LoVo (cell line): ENCODE measurements around the gene CNKSR3.

Experiments used
- DNase-seq: peaks from one replicate; pipeline ENCODE4 v3.0.0-alpha.2; 2016; ENCODE audit warnings: low spot score

CNKSR3 gene

DNA sequence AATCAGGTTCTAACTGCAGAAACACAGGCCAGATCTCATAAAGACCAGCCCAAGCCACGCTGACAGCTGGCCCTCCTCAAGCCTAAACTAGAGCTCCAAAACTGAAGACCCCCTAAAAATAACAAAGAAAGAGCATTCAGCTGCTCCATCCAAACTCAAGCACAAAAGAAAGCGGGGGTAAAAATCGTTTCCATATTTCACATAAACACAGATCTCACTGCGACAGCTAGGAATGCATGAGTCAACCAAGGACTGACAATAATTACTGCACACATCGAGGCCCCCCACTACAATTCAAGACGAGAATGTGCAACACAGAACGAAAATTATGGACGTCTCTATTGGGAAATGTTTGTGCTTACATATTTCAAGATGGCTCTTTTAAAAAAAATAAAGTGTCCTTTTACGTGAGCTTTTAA is 31.1 kb downstream of the CNKSR3 start:
- no peak for DNase-seq

DNA sequence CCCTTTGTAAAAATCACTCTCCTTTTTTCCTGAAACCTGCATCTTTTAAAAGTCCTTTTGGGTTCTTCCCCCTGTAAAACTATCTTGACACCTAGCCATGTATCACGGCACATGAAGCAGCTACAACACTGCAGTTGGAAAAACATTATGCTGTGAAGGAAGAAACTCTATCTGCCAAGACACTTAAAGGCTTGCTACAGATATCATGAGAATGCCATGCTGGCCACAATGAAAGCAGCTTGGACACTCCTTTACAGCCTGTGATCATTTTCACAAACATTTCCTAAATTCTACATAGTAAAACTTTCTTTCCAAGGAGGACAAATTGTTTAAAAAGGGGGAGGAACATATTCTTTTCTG is 31.8 kb downstream of the CNKSR3 start:
- DNase-seq = no peak

DNA sequence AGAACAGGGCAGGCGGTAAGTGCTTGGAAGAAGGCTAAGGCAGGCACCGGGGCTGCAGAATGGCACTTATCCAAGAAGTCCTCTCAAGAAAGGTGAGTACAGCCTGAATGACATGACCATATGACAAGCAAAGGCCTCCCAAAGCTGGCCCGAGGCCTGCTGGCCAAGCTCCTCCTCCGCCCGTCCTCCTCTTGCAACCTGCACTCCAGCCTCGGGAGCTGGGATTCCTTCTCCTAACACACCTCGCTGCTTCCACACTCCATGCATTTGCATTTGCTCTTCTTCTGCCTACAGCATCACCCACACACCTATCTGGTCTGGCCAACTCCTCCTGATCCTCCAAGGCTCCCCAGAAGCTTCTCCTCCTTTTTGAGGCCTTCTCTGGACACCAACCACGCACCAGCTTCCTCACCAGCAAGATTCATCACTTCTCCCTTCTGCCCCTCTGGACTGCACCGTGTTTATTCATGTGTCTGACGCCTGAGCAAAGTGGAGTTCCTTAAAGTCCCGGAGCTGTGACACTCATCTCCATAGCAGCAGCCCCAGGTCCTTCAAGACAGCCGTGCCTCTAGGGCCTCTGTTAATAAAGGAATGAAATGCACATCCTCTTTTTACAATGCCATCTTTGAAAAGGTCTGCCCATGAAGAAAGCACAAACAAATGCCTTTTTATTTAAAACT is 32.3 kb downstream of the CNKSR3 start:
- no peak for DNase-seq

DNA sequence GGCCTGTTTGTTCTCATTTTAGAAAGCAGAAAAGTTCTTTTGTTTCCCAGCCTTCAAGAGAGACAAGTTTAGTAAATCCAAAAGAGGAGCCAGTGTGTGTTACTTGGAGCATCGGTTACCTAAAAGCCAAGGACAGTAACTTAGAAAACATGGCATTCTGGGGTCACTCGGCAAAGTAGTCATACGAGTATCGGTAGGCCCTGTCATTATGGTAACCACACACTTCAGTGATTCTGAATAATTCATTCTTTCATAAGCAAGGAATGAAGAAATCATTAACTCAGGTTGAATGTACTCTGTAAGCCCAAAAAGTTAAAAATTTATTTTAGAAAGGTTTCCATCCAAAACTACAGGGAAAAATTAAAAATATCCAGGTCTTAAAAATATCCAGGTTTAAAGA is 34.0 kb downstream of the CNKSR3 start:
- DNase-seq = no peak

DNA sequence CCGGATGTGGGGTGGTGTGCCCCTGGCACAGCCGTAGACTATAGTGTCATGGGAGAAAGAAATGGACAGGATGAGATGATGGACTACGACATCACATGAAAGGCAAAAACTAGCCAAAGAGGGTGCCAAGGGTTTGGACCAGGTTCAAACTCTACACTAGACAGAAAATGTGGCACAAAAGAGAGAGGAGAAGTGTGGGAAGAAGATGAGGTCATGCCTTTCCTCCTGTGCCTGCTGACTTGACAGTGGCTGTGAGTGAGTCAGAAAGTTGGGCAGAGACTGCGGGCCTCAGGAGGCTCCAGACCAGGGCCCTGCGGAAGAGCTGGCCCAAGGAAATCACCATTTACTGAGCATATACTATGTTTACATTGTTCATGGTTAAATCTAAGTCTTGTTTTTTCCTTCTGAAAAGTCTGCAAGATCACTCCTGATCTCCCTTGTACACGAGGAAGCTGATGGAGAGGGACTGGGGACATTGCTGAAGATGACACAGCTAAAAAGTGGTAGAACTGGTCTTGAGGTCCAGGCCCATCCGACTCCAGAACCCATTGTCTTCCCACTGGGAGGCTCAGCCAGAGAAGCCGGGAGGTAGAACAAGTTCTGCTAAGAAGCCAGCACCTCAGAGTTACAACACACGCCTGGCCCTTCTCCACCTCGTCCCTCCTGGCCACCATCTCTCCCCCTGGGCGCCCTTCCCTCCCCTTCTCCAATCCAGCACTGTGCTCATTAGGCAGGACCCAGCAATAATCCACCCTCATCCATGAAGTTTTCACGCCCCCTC is 35.6 kb downstream of the CNKSR3 start:
- DNase-seq = no peak

DNA sequence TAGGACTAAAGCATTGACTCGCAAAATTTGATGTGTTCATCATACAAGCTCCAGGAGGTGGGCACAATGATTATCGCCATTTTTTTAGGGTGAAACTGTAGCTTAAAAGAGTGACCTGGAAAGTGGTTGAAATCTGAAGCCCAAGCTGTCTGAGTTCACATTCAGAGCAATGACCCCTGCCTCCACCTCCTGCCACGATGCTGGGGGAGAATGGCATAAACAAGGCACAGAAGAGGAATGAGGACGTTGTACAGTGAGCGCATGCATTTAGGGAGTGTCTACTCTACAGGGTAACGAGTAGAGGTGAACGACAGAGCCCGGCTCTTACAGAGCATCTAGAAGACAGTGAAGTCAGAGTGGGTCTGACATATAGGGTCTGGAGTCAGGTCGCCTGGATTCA is 37.2 kb downstream of the CNKSR3 start:
- DNase-seq = no peak

DNA sequence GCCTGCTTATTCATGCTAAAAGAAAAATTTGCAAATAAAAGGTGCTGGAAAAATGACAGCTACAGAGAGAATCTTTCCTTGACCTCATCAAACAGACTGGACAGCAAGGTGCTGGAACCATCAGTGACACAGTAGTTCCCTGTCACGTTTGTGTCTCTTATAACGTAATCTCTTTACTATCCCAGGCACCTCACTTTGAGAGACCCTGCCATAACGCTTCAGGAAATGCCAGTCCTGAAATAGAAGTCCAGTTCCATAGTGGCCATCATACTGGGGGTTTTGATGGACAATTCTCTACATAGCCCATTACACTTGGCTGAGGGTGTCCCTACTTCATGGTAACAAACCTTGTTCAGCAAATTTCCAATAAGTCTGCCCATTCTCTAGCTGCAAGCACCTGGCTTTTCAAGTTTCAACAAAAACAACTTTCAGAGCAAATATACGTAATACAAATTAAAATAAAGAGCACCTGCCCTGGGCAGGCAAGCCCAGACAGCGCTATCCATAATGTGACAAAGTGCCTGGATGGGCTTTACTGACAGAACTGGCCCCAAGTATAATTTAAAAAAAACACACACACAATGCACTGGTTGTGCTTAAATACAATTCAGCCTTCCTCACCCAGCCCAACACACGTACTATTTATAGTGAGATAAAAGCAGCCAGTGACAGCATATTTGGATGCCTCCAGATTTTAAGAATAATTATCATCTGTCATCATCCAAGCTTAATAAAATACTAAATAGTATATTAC is 38.7 kb downstream of the CNKSR3 start:
- DNase-seq = no peak

DNA sequence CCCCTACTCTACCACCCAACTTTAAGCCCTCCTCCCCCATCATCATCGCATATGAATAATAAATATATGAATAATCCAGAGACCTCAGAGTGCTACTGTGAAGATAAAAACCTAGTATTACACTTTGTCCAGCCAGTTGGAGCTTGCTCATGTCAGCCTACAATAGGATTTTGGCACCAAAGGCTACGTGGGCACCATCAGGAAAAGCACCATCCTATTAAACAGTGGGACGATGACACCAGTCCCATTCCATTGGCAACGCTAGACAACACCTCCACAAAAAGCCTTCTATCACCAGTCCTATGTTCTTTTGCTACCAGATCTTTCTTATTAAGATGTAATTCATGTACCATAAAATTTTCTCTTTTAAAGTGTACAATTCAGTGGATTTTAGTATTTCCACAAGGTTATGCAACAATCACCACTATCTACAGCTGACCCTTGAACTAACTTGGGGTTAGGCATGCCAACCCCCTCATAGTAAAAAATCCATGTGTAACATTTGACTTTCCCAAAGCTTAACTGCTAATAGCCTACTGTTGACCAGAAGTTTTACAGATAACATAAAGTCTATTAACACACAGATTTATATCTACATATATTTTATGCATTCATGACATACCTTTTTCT is 41.1 kb downstream of the CNKSR3 start:
- no peak for DNase-seq

DNA sequence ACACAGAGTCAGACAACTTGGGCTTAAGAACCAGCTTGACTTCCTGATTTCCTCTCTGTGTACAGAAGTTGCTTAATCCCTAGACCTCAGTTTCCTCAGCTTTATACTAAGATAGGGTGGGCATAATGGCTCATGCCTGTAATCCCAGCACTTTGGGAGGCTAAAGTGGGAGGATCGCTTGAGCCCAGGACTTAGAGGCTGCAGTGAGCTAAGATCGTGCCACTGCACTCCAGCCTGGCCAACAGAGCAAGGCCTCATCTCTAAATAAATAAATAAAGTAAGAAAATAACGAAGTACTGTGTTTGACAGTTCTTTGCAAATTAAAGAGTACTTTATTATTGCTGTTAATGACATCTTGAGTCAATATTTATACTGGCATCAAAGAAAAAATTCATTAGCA is 41.7 kb downstream of the CNKSR3 start:
- DNase-seq = no peak

DNA sequence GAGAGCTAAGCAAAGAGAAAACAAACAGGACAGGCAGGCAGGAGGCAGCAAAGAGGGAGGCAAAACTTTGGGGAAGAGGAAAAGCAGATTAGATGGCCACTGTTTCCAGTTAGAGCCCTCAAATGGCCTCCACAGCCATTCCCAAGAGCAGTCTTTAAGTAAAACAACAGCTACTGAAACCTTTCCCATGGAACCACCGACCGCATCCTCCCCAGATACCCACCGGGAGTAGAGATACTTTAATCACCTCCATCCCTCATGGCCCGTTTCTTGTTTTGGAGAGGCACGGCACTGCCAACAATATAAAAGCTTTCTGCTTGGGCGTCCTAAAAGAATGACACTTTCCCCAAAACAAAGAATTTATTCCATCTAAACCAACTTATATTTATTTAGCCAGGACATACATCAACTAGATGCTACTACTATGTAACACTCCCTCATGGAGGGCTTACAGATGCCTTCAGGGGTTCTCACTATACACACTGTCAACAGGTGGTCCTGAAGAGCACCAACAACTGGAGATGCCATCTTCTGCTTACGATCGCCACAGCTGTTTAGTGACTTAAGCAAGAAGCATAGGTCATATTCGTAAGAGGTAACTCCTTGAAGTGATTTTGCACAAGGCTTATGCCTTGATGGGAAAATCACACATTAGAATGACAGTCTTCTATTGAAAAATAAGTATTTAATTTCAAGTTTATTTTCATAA is 43.4 kb downstream of the CNKSR3 start:
- no peak for DNase-seq

DNA sequence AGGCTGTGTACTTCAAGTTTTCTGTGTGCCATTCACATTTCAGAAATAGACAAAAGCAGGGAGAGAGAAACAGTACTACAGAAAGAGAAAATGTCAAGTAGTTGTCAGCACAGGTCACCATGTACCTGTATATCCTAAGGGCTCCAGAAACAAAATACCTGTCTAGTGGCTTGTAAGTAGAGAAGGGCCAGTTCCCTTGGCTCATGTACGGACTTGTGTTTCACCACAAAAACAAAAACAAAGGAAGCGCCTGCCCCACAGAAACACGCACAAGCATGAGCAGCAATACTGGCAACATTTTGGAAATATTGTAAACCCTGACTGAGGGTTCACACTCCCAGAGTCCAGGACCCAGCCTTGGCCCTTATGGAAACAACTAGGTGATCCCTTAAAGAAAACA is 44.3 kb downstream of the CNKSR3 start:
- no peak for DNase-seq

DNA sequence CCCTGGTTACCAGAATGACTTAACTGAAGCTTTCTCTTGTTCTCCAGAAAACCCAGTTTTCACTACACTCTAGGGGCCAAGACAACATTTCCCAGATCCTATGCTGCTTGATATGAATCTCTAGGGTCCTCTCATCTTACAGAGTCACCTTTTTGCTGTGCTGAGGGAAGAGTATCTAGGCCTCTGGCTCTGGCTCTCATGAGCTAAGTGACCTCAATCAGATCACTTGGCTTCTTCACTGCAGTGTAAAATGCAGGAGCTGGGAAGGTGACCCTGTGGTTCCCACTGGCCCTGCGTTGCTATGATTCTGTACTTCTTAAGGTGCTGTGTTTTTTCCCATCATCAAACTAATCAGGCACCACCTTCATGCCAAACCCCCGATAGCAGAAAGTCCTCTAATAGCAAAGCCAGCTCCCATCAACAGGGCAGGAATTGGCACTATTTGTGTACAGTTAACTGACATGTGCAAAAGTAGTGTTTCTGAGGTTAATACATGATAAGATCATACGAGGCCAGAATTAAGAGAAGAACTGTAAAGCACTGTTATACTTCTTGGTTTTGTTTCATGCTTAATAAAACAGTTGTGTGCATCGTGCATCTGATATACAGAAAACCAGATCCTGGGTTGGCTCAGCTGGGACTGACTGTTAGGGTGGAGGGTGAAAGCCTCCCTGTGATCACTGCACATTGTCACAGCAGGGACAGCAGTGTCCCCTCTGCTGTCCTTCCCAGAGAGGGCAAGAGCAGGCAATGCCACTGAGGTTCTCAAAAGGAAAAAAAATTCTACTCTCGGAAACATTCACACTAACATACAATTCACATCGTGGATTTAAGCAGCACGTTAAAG is 46.7 kb downstream of the CNKSR3 start:
- DNase-seq = no peak

DNA sequence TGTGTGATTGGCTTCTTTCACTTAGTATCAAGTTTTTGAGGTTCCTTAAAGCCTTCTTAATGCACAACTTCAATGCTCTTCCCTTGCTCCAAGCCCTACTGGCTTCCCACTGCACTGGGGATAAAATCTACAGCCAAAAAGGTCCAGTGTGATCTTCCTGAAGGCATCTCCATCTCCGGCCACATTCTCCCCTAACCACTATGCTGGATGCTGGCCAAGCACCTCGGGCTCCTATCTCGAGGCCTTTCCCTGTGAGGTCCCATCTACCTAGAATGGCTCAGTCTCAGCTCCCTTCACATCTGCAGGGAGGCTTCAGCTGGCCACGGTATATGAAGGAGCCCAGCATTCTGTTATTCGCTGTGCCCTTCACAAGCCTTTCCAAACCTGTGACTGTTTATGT is 48.1 kb downstream of the CNKSR3 start:
- DNase-seq = no peak

DNA sequence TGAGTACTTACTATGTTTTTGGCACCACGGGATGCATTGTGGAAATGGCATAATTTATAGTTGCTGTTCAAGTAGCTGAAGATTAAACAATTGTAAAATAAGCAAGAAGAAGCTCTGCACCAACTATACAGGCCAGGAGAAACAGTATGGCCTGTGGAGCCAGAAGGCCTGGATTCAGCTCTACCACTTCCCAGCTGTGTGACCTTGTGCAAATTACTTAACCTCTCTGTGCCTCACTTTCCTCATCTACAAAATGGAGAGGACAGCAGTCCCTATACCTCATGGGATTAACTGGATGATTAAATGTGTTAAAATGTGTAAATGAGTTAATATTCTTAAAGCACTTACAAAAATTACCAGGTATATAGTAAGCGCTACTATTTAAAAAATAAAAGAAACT is 49.1 kb downstream of the CNKSR3 start:
- no peak for DNase-seq

DNA sequence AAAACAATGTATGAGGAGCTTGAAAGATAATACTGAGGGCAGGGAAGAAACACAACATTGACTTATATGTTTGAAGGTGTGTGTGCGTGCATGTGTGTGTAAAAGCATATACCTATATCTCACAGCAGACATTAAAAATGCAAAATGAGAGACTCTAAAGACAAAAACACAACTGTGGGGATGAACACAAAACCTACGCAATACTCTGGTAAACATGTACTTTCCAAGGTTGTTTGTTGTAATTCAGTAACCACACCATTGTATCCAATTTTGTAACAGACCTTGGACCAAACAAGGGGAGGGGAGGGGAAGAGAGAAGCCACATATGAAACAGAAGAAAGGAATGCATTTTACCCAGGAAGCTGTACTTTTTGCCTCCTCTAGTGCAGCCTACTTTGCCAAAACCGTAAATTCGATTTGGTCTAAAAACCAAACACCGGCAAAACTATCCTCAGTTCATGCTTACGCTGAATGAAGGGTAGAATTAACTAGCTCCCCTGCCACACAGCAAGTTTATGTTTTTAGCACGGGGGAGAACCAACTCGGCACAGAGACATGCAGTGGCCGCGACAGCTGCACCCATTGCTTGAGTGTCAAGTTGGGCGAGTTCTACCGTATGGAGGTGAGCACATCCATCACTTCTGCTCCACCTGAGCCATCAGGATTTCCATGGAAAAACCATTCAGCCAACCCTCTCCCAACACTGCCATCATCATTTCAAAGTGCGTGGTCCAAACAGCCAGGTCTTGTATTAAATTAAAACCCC is 50.0 kb downstream of the CNKSR3 start:
- no peak for DNase-seq

DNA sequence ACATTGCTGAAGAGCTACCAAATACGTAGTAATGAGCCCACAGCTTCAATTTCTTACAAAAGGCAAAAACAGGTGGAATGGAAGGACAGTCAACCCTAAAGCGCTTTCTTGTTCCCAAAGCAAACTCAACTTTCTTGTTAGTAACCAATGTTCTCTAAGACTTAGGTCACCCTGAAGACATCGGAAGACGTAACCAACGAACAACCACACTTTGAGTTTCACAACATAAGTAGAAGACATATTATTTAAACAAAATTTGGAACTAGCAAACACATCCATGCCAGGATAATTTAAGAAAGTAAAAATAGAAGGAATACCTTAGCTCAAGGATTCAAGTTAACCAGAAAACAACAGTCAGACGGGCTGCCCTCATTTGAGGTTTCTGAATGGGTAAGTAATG is 51.0 kb downstream of the CNKSR3 start:
- DNase-seq = no peak

DNA sequence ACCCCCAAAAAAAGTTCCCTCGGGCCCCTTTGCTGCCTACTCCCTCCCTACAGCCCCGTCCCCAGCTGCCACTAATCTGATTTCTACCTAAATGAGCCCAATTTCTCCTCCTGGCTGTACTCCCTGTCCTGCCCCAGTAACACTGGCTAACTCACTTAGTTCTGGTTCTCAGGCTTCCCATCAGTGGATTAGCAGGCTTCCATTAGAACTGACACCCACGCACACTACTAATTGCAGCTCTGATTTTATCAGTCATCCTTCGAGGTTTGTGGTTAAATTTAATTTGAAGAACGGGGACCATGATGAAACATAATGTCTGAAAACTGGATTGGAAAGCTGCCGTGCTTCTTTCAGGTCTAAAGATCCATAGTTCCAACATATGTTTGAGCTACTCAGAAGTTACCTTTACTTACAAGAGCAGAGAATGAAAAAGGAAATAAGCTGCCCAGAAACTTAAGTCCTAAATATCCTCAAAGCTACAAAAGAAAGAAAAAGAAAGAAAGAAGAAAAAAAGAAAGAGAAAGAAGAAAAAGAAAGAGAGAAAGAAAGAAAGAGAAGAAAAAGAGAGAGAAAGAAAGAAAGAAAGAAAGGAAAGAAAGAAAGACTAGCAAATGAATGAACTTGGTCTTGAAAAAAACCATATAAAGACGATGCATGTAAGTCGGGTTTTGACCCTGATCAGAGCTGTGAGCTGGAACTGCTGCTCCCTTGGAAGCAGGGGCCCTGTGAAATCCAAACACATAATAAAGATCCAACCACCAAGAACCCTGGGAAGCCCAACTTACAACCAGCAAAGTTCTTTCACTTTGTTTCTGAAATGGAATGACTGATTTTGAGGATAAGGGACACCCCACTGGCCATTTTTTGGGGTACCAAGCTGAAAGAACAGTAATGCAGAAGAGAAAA is 51.7 kb downstream of the CNKSR3 start:
- no peak for DNase-seq

DNA sequence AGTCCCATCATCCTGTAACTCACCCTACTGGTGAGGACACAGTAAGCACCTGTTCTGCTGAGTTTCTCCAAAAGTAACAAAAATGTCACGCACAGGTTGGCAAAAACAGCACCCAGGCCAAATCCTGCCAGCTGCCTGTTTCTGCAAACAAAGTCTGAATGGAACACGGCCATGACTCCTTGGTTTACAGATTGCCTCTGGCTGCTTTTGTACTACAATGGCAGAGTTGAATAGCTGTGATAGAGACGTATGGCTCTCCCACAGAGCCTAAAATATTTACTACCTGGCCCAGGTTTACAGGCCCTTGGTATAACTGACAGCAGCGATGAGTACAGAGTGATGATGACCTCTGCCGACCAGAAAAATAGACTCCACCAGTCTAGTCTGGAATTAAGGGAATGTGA is 52.6 kb downstream of the CNKSR3 start:
- DNase-seq = no peak

DNA sequence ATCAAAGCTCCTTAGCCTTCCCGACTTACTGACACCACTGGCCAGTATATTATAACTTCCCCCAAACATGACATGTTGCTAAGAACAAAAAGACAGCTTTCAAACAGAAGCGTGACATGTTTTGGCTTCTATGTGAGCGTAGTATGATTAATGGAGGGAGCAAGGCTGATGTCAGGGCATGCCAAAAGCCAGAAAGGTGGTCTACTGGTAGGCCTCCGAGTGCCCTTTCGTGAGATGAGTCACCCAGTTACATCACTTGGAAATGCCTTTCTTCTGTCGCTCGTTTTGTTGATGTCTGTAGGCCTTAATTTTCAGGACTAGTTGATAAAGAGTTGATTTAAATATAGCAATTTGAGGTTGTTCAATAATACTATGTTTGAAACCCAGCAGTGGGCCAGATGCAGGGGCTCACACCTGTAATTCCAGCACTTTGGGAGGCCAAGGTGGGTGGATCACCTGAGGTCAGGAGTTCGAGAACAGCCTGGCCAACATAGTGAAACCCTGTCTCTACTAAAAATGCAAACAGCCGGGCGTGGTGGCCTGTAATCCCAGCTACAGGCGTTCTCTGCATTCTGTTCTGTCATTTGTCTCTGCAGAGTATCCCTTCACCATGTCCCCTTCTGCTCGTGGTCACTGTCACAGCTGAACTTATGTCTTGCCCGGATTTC is 53.3 kb downstream of the CNKSR3 start:
- no peak for DNase-seq
